ENCODE data around the gene PRDM16. TPM values are rescaled to one million over a fixed set of nuclear protein-coding genes. Genes with fewer than 3 reads are reported as not detected.

The PRDM16 gene
- polyA plus RNA-seq, 1 donor from 2014 or later = 0.21 TPM

- Histone ChIP-seq H3K9ac (ENCODE audit: low read length) (no peak overlapping the region), H3K36me3 (ENCODE audit: insufficient read depth, low read length) (no peaks in the 10 kb centered on the region), H3K4me2 (ENCODE audit: low read length) (no peak overlapping the region), H3K27ac (ENCODE audit: low read length) (no peak overlapping the region), H4K20me1 (ENCODE audit: insufficient read depth) (no peaks in the 10 kb centered on the region), H3K9me2 (ENCODE audit: insufficient read depth, low read length) (no peaks in the 10 kb centered on the region), H2AFZ (ENCODE audit: low read depth, low read length) (no peak overlapping the region), H3F3A (ENCODE audit: insufficient read depth, low read length, poor library complexity, severe bottlenecking) (no peaks in the 10 kb centered on the region), H3K27me3 (ENCODE audit: insufficient read depth, low read depth, low read length) (peaks cover 5% of the 10 kb centered on the region), H3K4me3 (ENCODE audit: low read length) (no peak overlapping the region), H3K9me3 (ENCODE audit: low read length) (no peaks in the 10 kb centered on the region), H3K79me2 (replicated peaks; ENCODE audit: insufficient read depth, low read length) (no peaks in the 10 kb centered on the region)
- no peak for TF ChIP-seq CTCF (IDR thresholded peaks at IDR 0.05; ENCODE audit: poor library complexity, severe bottlenecking)
- TF ChIP-seq EZH2 (IDR thresholded peaks at IDR 0.05; ENCODE audit: borderline replicate concordance, insufficient read depth, low read length, poor library complexity, severe bottlenecking) = no peak
- TF ChIP-seq MXI1 (conservative IDR thresholded peaks at IDR 0.05; ENCODE audit: poor library complexity, severe bottlenecking) = no peak
- TF ChIP-seq EP300 (conservative IDR thresholded peaks at IDR 0.05; ENCODE audit: poor library complexity, severe bottlenecking) = no peak
- no peak for TF ChIP-seq RAD21 (conservative IDR thresholded peaks at IDR 0.05)
- no peak for TF ChIP-seq POLR2AphosphoS5 (IDR thresholded peaks at IDR 0.05)
- no peak for TF ChIP-seq SMC3 (conservative IDR thresholded peaks at IDR 0.05; ENCODE audit: poor library complexity)
- TF ChIP-seq, protein P1, sequence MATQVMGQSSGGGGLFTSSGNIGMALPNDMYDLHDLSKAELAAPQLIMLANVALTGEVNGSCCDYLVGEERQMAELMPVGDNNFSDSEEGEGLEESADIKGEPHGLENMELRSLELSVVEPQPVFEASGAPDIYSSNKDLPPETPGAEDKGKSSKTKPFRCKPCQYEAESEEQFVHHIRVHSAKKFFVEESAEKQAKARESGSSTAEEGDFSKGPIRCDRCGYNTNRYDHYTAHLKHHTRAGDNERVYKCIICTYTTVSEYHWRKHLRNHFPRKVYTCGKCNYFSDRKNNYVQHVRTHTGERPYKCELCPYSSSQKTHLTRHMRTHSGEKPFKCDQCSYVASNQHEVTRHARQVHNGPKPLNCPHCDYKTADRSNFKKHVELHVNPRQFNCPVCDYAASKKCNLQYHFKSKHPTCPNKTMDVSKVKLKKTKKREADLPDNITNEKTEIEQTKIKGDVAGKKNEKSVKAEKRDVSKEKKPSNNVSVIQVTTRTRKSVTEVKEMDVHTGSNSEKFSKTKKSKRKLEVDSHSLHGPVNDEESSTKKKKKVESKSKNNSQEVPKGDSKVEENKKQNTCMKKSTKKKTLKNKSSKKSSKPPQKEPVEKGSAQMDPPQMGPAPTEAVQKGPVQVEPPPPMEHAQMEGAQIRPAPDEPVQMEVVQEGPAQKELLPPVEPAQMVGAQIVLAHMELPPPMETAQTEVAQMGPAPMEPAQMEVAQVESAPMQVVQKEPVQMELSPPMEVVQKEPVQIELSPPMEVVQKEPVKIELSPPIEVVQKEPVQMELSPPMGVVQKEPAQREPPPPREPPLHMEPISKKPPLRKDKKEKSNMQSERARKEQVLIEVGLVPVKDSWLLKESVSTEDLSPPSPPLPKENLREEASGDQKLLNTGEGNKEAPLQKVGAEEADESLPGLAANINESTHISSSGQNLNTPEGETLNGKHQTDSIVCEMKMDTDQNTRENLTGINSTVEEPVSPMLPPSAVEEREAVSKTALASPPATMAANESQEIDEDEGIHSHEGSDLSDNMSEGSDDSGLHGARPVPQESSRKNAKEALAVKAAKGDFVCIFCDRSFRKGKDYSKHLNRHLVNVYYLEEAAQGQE (IDR thresholded peaks at IDR 0.05; ENCODE audit: borderline replicate concordance) = no peak
- no peak for TF ChIP-seq TAF1 (IDR thresholded peaks at IDR 0.05; ENCODE audit: low read depth)
These were observed 387.5 kb downstream of the PRDM16 start for GRCh38 chr1:3456449-3456963.

DNA sequence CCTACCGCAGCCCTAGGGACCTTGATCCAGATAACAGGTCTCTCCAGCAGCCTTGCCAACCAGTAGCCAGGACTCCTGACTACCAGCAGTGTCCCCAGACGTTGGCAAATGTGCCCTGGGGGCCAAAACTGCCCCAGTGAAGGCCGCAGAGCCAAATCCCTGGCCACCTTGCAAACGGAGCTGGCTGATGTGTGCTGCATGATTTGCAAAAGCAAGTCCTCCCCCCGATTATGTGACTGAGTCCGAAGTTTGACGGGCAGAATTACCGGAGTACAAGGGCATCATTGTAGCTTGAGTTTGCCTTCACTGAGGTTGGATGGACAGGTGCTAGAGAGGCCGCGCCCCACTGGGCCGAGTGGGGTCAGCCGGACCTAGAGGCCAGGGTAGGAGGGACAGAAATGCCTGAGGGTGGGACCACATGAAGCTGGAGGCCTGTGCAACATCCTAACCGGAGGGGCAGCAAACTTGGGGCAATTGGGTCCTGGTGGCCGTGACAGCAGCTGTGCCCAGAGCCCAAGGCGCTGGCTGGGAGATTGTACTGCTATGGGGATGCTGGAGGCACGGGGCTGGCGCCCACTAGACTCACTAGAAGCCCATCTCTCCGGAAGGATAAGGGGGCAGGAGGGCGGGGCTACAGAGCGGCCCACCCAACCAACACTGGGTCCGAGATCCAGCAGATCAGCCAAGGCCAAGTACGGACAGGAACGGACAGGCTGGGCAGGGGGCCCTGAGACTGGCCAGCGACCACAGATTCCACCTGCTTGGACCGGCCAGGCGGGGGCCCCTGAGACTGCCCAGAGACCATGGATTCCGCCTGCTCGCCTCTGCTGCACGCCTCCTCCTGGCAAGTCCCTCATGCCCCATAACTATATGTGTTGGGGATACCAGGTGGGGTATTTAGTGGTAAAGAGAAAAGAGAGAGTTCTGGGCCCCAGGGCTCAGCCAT lies 388.2 kb downstream of the PRDM16 start:
- Histone ChIP-seq H3K9me2 (ENCODE audit: insufficient read depth, low read length) (no peaks in the 10 kb centered on the region), H3F3A (ENCODE audit: insufficient read depth, low read length, poor library complexity, severe bottlenecking) (no peaks in the 10 kb centered on the region), H3K27ac (ENCODE audit: low read length) (no peak overlapping the region), H3K4me2 (ENCODE audit: low read length) (no peak overlapping the region), H3K4me3 (ENCODE audit: low read length) (no peak overlapping the region), H3K27me3 (ENCODE audit: insufficient read depth, low read depth, low read length) (peaks cover 5% of the 10 kb centered on the region), H2AFZ (ENCODE audit: low read depth, low read length) (no peak overlapping the region), H3K9ac (ENCODE audit: low read length) (no peak overlapping the region), H3K36me3 (ENCODE audit: insufficient read depth, low read length) (no peaks in the 10 kb centered on the region), H3K9me3 (ENCODE audit: low read length) (no peaks in the 10 kb centered on the region), H4K20me1 (ENCODE audit: insufficient read depth) (no peaks in the 10 kb centered on the region), H3K79me2 (replicated peaks; ENCODE audit: insufficient read depth, low read length) (no peaks in the 10 kb centered on the region)
- TF ChIP-seq POLR2AphosphoS5 (IDR thresholded peaks at IDR 0.05) (no peak), TAF1 (IDR thresholded peaks at IDR 0.05; ENCODE audit: low read depth) (no peak), RAD21 (conservative IDR thresholded peaks at IDR 0.05) (no peak), CTCF (IDR thresholded peaks at IDR 0.05; ENCODE audit: poor library complexity, severe bottlenecking) (no peak), MXI1 (conservative IDR thresholded peaks at IDR 0.05; ENCODE audit: poor library complexity, severe bottlenecking) (no peak), EP300 (conservative IDR thresholded peaks at IDR 0.05; ENCODE audit: poor library complexity, severe bottlenecking) (no peak), EZH2 (IDR thresholded peaks at IDR 0.05; ENCODE audit: borderline replicate concordance, insufficient read depth, low read length, poor library complexity, severe bottlenecking) (no peak), SMC3 (conservative IDR thresholded peaks at IDR 0.05; ENCODE audit: poor library complexity) (no peak)
- TF ChIP-seq, protein P1 (IDR thresholded peaks at IDR 0.05; ENCODE audit: borderline replicate concordance) = no peak

Data from neural cell (in vitro differentiated cells).